NK-92 (cell line): ENCODE measurements around the gene ADGRV1.
"Not testable (repeated sequence)": the region's sequence is repeated elsewhere in the genome, so short reads cannot be mapped to it uniquely, and the experiment has no call there.

Experiments used
- DNase-seq: peaks from one replicate; lab custom pipeline; 2025; ENCODE audit not compliant: unreplicated experiment; lab: John Stamatoyannopoulos, UW

The ADGRV1 gene

DNA sequence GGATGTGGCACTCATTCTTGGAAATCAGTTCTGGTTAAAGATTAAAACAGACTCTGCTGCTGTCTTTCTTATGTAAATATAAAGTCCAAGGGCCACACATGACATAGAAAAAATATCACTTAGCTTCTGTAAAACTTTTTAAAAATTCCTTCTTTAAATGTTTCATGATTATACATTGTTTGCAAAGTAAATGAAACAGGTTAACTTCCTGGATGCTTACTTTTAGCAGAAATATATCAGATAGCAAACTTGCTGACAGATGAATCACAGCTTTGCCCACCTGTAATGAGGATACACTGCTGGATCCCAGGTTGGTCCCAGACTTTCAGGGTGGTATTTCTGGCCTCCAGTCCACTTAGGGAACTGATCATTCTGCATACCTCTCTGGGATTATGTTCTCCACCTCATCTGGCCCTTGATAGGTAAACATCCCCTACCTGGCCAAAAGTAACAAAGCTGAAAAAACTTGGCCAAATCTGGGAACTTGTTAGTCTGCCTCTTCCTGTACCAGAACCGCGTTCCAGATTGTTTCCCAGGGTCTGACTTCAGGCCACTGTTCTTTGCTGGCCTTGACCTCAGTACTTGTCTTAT lies 340.5 kb downstream of the ADGRV1 start:
- DNase-seq, result no peak

GRCh38 chr5:90901261-90901660 lies 342.7 kb downstream of the ADGRV1 start:
- DNase-seq, result no peak

- DNase-seq, result no peak
Observed at GRCh38 chr5:90902170-90902569, 343.6 kb downstream of the ADGRV1 start.

DNA sequence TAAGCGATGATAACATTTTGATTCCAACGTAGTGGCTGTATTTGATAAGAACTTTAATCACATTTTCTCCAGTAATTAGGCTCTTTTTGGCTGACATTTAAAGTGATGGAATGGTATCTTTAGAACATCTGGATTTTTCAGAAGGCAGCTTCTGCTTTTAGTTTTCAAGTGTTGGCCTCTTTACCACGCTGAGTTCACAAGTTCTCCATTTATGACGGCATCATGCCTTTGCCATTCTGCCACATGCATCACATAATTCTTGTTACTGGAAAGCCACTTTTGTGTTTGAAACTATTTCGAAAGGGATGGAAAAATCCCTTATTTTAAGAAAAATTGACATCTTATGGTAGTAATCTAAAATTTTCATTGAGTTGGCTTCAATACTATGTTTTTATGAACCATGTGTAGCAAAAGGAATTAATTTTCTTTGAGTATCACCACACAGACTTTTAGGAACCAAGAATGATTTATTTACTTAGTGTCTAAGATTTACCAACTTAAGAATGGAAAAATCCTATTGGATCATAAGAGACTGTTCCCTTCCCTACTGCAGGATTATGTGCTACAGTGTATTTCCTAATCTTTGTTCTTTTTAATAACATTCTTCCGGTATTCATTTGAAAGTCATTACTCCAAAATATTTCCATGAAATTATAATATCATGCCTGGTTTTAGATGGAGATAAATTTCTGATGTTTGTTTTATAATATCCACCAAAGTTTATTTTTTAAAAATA lies 344.2 kb downstream of the ADGRV1 start:
- DNase-seq, result no peak

GRCh38 chr5:90909101-90909503 lies 350.5 kb downstream of the ADGRV1 start:
- no peak for DNase-seq

- DNase-seq, result no peak
Observed at GRCh38 chr5:90909940-90910339, 351.3 kb downstream of the ADGRV1 start.

DNA sequence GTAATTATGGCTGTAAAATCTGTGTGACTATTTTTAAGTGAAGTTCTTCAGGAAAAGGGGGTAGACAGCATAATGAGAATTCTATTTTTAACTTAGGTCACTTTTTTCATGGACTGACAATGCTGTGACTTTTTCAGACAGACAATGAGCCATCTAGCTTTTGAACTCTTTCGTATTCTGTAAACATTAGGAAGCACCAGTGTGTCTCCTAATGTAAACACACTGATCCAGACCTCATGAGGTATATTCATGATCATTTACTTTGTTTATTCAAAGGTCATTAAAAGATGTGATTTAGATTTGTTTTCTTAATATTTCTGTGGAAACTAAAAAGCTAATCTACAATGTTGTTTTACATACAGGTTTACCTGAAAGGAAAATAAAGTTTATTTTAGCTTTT lies 352.6 kb downstream of the ADGRV1 start:
- DNase-seq, result no peak

DNA sequence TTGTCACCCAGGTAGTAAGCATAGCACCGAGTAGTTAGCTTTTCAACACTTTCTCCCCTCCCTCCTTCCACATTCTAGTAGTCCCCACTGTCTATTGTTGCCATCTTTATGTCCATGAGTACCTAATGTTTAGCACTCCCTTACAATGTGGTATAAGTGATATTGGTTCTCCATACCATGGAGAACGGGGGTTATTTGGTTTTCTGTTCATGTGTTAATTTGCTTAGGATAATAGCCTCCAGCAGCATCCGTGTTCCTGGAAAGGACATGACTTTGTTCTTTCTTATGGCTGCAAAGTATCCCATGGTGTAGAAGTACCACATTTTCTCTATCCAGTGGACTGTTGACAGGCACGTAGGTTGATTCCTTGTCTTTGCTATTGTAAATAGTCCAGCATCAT lies 353.9 kb downstream of the ADGRV1 start:
- no peak for DNase-seq

- DNase-seq, result no peak
Observed at GRCh38 chr5:90915393-90915792, 356.8 kb downstream of the ADGRV1 start.

DNA sequence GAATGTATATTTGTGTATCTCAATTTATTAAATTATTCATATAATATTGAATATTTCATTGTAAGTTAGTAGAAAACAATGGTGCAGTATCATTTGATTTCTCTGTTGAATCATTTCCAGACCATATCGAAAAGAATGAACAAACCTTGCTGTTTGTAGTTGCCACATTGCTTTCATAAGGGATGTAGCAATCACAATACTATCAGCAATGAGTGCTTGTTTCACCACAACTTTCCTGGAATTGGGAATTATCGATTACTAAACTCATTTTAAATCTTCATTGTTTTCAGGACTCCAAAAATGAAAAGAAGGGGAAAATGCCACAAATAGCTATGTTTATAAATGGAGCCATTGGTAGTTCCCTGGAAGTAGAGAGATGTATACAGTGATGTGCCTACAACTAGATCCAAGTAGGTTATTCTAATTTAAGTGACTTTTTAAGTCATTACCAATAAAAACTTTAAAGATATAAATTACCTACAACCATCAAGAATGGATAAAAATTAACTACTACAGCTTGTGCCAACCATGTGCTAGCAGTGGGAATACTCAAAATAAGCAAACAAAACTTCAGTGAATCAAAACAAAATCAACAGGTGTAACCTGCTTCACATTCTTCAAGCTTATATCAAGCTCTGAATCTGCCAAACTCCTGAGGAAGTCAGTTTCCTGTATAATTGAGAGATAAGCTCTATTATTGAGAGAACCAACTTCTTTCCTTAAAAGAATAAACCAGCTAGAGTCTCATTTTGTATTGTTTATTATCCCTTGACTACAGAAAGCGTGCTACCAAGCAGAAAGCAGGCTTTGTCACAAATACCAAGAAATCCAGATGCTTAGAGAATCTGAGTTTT lies 358.6 kb downstream of the ADGRV1 start:
- DNase-seq, result no peak

DNA sequence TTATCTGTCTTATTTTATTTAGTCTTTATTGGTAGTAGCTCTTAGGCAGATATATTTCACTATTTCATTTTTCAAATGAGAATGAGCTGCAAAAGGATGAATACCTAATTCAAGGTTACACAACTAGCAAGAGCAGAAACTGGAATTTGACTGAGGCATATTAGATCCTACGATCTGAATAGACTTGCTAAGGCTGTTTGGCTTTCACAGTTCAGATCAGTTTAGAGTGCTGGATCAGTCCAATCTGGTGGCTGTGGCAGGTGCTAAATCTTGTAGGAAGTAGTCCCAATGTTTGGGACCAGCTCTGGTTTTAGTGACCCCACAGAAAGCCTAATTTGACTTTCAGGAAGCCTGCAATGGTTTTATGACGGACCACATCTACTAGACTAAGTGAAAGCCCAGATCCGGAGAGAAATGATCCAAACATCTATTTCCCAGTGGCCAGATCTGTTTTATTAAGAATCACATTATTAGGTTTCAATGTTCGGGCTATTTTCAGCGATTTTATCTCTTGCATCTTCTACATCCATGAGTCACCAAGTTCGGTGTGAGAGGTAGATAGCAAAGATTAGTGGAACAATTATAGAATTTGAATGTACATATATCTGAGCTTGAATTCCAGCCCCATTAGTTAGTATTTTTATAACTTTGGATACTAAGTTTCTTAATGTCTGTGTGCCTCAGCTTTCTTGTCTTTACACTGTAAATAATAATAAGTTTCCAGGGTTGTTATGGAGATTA lies 359.5 kb downstream of the ADGRV1 start:
- no peak for DNase-seq

GRCh38 chr5:90921418-90921973 lies 362.9 kb downstream of the ADGRV1 start:
- no peak for DNase-seq

- not testable (repeated sequence) for DNase-seq
Observed at GRCh38 chr5:90924222-90924621, 365.6 kb downstream of the ADGRV1 start.

DNA sequence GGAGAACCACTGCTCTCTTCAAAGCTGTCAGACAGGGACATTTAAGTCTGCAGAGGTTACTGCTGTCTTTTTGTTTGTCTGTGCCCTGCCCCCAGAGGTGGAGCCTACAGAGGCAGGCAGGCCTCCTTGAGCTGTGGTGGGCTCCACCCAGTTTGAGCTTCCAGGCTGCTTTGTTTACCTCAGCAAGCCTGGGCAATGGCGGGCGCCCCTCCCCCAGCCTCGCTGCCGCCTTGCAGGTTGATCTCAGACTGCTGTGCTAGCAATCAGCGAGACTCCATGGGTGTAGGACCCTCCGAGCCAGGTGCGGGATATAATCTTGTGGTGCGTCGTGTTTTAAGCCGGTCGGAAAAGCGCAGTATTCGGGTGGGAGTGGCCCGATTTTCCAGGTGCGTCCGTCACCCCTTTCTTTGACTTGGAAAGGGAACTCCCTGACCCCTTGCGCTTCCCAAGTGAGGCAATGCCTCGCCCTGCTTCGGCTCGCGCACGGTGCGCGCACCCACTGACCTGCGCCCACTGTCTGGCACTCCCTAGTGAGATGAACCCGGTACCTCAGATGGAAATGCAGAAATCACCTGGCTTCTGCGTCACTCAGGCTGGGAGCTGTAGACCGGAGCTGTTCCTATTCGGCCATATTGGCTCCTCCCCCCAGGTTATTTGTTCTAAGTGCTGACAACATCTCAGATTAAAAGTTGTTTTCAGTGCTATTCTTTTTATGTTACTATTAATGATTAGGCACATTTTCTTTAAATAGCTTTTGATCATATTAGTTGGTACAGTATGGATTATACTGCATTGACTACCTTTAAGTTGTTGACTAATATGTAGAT lies 370.6 kb downstream of the ADGRV1 start:
- not testable (repeated sequence) for DNase-seq

DNA sequence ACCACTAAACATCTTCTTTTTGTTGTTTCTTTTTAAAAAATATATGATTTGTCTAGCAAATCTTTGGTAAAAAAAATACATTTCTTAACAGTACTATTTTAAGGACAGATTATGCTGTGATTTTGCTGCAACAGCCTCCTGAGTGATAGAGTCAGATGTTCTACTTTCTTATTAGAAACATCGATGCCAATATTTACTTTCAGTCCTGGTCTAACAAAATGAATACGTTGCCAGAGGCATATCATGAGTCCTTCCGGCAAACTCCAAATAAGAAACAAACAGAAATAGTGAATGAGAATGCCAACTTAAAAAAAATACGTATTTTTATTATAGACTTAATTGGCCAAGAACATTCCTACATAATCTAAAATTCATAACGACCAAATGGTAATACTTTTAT lies 371.5 kb downstream of the ADGRV1 start:
- DNase-seq, result no peak

GRCh38 chr5:90930756-90931431 lies 372.3 kb downstream of the ADGRV1 start:
- no peak for DNase-seq

GRCh38 chr5:90932052-90932699 lies 373.6 kb downstream of the ADGRV1 start:
- DNase-seq, result no peak

GRCh38 chr5:90933298-90933697 lies 374.7 kb downstream of the ADGRV1 start:
- DNase-seq, result no peak

DNA sequence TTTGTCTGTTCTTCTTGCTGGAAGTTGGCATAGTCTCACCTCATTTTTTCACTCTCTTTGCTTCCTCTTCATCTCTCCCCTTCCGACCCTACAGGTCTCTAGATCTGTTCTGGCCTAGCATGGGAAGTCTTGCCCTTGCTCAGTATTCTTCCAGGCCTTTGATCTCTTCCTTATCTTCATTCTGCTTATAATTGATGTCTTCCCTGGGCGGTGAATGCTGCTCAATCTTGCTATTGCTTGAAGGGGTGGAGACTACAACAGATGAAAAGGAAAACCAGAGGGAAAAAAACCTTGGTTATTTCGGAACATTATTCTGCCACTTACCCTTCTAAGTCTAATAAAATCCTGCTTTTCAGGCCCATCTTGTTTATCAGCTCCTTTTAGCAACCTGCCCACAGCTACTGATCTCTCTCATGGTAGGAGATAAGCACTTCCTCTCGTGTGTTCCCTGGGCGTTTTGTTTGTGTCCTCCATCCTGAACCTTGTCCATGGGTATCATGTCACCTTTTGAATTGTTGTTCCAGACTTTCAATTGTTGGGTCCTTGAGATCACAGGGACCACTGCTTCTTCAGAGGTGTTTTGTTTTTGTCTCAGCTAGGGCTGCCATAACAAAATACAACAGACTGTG lies 375.6 kb downstream of the ADGRV1 start:
- no peak for DNase-seq
